Left colon (tissue), 2 donors: ENCODE measurements around the gene MAEA. TPM values are rescaled to one million over a fixed set of nuclear protein-coding genes. Genes with fewer than 3 reads are reported as not detected.

Experiments
- ATAC-seq: fragments of 200-7000 bp; cut with Tn5 transposase; one replicate; pipeline ENCODE4 v1.9.1; 2020; ENCODE audit warnings: mild to moderate bottlenecking, moderate library complexity
- DNase-seq, 2 donors: peaks; one replicate each; pipeline ENCODE4 v3.0.0-alpha.2; 2020
- intact Hi-C, 2 donors: fragments of 100-400 bp; cut with DNase I in 1 of 2; cut with micrococcal nuclease in 1 of 2; formaldehyde crosslinking; loops; one replicate each; pipeline versions ENCODE4 v1.11.2 to v1.14.0; 2022; cut with DNase I, micrococcal nuclease
- total RNA-seq, 2 donors: library from RNA; stranded (reverse); fragmentation: NEBNext Ultra II Directional; extraction: Animal tissue kit (Norgen Biotek cat#: 25700); gene quantifications; one replicate each; pipeline ENCODE4 v1.2.1, GENCODE V29; 2021
- donor health status: DM: no; HTN: no; CAD: no.
- donor health status: DM: yes; HTN: yes; CAD: no.

Gene MAEA
- total RNA-seq, 2 donors from 2014 or later = 88.7 to 101 TPM

GRCh38 chr4:1248245-1249147 is 41.2 kb upstream of the MAEA start, which contains the start of gene CTBP1:
TSS of gene CTBP1 (minus strand) at chr4:1249130. CDS start at chr4:1241331, 7,799 bp downstream.
- intact Hi-C loops = loop anchor here (10.0 kb wide), 2 partner anchors 84 to 96 kb away; partner anchors contain the start of gene UVSSA (in 1 of the 2)
- ATAC-seq = peak; percentile 79
- peak; percentile 68 to 82 for DNase-seq

GRCh38 chr4:1249148-1249730 is 40.5 kb upstream of the MAEA start:
- ATAC-seq (peak; percentile 72), DNase-seq (peak; percentile 79 to 89)
- intact Hi-C loops = loop anchor here (10.0 kb wide), 2 partner anchors 84 to 96 kb away; partner anchors contain the start of gene UVSSA (in 1 of the 2)

GRCh38 chr4:1249731-1250526 is 39.8 kb upstream of the MAEA start:
- intact Hi-C loops = loop anchor here (10.0 kb wide), 2 partner anchors 85 to 95 kb away; partner anchors contain the start of gene UVSSA (in 1 of the 2)
- DNase-seq (peak in 1 of 2 donors; percentile 58), ATAC-seq (no peak)

- DNase-seq (no peak), ATAC-seq (no peak)
- intact Hi-C loops = no loop called here
Measured at GRCh38 chr4:1250527-1250812, 39.2 kb upstream of the MAEA start.

GRCh38 chr4:1250921-1251772 is 38.5 kb upstream of the MAEA start:
- no peak for DNase-seq
- intact Hi-C loops = no loop called here

GRCh38 chr4:1251773-1252066 is 38.0 kb upstream of the MAEA start:
- intact Hi-C loops = no loop called here
- DNase-seq (no peak), ATAC-seq (no peak)

More at GRCh38 chr4:1250921-1251772, 38.5 kb upstream of the MAEA start:
- ATAC-seq = no peak

- DNase-seq = no peak
Measured at GRCh38 chr4:1252928-1253492, 36.7 kb upstream of the MAEA start.

GRCh38 chr4:1253831-1254230 is 35.9 kb upstream of the MAEA start:
- intact Hi-C loops = no loop called here
- ATAC-seq = no peak
- no peak for DNase-seq

More at GRCh38 chr4:1252928-1253492, 36.7 kb upstream of the MAEA start:
- intact Hi-C loops = no loop called here
- ATAC-seq = no peak

- intact Hi-C loops = no loop called here
Measured at GRCh38 chr4:1255151-1255550, 34.5 kb upstream of the MAEA start.

GRCh38 chr4:1255699-1256098 is 34.0 kb upstream of the MAEA start:
- no peak for ATAC-seq
- no peak for DNase-seq
- intact Hi-C loops = no loop called here

More at GRCh38 chr4:1255151-1255550, 34.5 kb upstream of the MAEA start:
- DNase-seq = no peak
- ATAC-seq = no peak

GRCh38 chr4:1258457-1258856 is 31.2 kb upstream of the MAEA start:
- ATAC-seq (no peak), DNase-seq (no peak)
- intact Hi-C loops = no loop called here

GRCh38 chr4:1259966-1260365 is 29.7 kb upstream of the MAEA start:
- DNase-seq (no peak), ATAC-seq (no peak)
- intact Hi-C loops = loop anchor here in 1 of 2 donors (10.0 kb wide), 2 partner anchors 85 to 125 kb away; partner anchors contain the start of gene UVSSA

- intact Hi-C loops = loop anchor here in 1 of 2 donors (10.0 kb wide), 2 partner anchors 84 to 126 kb away; partner anchors contain the start of gene UVSSA
- no peak for DNase-seq
- no peak for ATAC-seq
Measured at GRCh38 chr4:1260418-1261106, 29.1 kb upstream of the MAEA start.

GRCh38 chr4:1261107-1261928 is 28.4 kb upstream of the MAEA start:
- intact Hi-C loops = loop anchor here in 1 of 2 donors (10.0 kb wide), 2 partner anchors 83 to 127 kb away; partner anchors contain the start of gene UVSSA
- ATAC-seq (no peak), DNase-seq (no peak)

- ATAC-seq = no peak
- intact Hi-C loops = loop anchor here in 1 of 2 donors (10.0 kb wide), 2 partner anchors 80 to 130 kb away; partner anchors contain the start of gene UVSSA
- no peak for DNase-seq
Measured at GRCh38 chr4:1264942-1265341, 24.7 kb upstream of the MAEA start.

GRCh38 chr4:1265351-1265750 is 24.3 kb upstream of the MAEA start:
- intact Hi-C loops = loop anchor here in 1 of 2 donors (10.0 kb wide), 2 partner anchors 79 to 131 kb away; partner anchors contain the start of gene UVSSA
- DNase-seq (no peak), ATAC-seq (no peak)
